SK-N-SH treated with all-trans-retinoic acid at 6 μM for 48 hours (cell line): ENCODE data around the gene AREG.

Source experiments
- ATAC-seq: fragments of 200-7000 bp; cut with Tn5 transposase; 3 replicates; pipeline ENCODE4 v1.9.1; 2020; ENCODE audit warnings: mild to moderate bottlenecking, moderate library complexity
- ARNTL ChIP-seq: fragments of 450-650 bp; formaldehyde crosslinking; IDR thresholded peaks from 2 replicates; pipeline ENCODE4 v1.5.0; 2020; ENCODE audit warnings: low read depth, mild to moderate bottlenecking, moderate library complexity, borderline replicate concordance
- BACH2 ChIP-seq: fragments of 250-450 bp; sonication (Bioruptor Pico); IDR thresholded peaks from 2 replicates; pipeline ENCODE4 v1.9.0; 2021; ENCODE audit warnings: mild to moderate bottlenecking, borderline replicate concordance
- CREB5 ChIP-seq: fragments of 250-450 bp; sonication (Bioruptor Pico); IDR thresholded peaks from 2 replicates; pipeline ENCODE4 v1.5.1; 2020; ENCODE audit warnings: low read depth, mild to moderate bottlenecking, moderate library complexity
- CSRNP3 ChIP-seq: fragments of 250-450 bp; sonication (Bioruptor Pico); IDR thresholded peaks from 2 replicates; pipeline ENCODE4 v1.5.1; 2021; ENCODE audit warnings: mild to moderate bottlenecking, moderate library complexity
- ESRRG ChIP-seq: fragments of 250-450 bp; sonication (Bioruptor Pico); IDR thresholded peaks from 2 replicates; pipeline ENCODE4 v1.6.1; 2021; ENCODE audit warnings: mild to moderate bottlenecking
- ISL1 ChIP-seq: fragments of 250-450 bp; sonication (Bioruptor Pico); IDR thresholded peaks from 2 replicates; pipeline ENCODE4 v2.1.2; 2022; ENCODE audit warnings: mild to moderate bottlenecking, moderate library complexity
- OSR1 ChIP-seq: fragments of 250-450 bp; sonication (Bioruptor Pico); IDR thresholded peaks from 2 replicates; pipeline ENCODE4 v1.8.0; 2022; ENCODE audit warnings: moderate library complexity, mild to moderate bottlenecking, inconsistent platforms
- PATZ1 ChIP-seq: fragments of 250-450 bp; sonication (Bioruptor Pico); IDR thresholded peaks from 2 replicates; pipeline ENCODE4 v1.8.0; 2020; ENCODE audit warnings: mild to moderate bottlenecking, moderate library complexity, borderline replicate concordance
- PPARA ChIP-seq: fragments of 250-450 bp; sonication (Bioruptor Pico); IDR thresholded peaks from 2 replicates; pipeline ENCODE4 v1.5.0; 2020; ENCODE audit warnings: mild to moderate bottlenecking, borderline replicate concordance
- RARB ChIP-seq: fragments of 250-450 bp; sonication (Bioruptor Pico); IDR thresholded peaks from 2 replicates; pipeline ENCODE4 v1.8.0; 2021; ENCODE audit warnings: mild to moderate bottlenecking, moderate library complexity
- SNAI2 ChIP-seq: fragments of 250-450 bp; sonication (Bioruptor Pico); IDR thresholded peaks from 2 replicates; pipeline ENCODE4 v1.5.0; 2020; ENCODE audit warnings: mild to moderate bottlenecking, moderate library complexity
- TCF4 ChIP-seq: fragments of 250-450 bp; sonication (Bioruptor Pico); IDR thresholded peaks from 2 replicates; pipeline ENCODE4 v1.8.0; 2021; ENCODE audit warnings: mild to moderate bottlenecking, moderate library complexity, borderline replicate concordance
- TOX ChIP-seq: fragments of 250-450 bp; sonication (Bioruptor Pico); IDR thresholded peaks from 2 replicates; pipeline ENCODE4 v1.8.0; 2021; ENCODE audit warnings: mild to moderate bottlenecking, moderate library complexity, borderline replicate concordance
- TSHZ2 ChIP-seq: fragments of 250-450 bp; sonication (Bioruptor Pico); IDR thresholded peaks from 2 replicates; pipeline ENCODE4 v1.5.0; 2020; ENCODE audit warnings: mild to moderate bottlenecking, moderate library complexity
- ZC3H10 ChIP-seq: fragments of 250-450 bp; sonication (Bioruptor Pico); IDR thresholded peaks from 2 replicates; pipeline ENCODE4 v1.5.1; 2021; ENCODE audit warnings: mild to moderate bottlenecking, moderate library complexity
- ZFP3 ChIP-seq: fragments of 250-450 bp; sonication (Bioruptor Pico); IDR thresholded peaks from 2 replicates; pipeline ENCODE4 v1.5.0; 2020; ENCODE audit warnings: mild to moderate bottlenecking, moderate library complexity
- ZFP30 ChIP-seq: fragments of 450-650 bp; formaldehyde crosslinking; IDR thresholded peaks from 2 replicates; pipeline ENCODE4 v1.5.0; 2022; ENCODE audit warnings: mild to moderate bottlenecking, moderate library complexity
- ZNF565 ChIP-seq: fragments of 450-650 bp; formaldehyde crosslinking; conservative IDR thresholded peaks from 2 replicates; pipeline ENCODE4 v1.5.0; 2020; ENCODE audit warnings: low read depth, mild to moderate bottlenecking, moderate library complexity
- ZNF8 ChIP-seq: fragments of 450-650 bp; formaldehyde crosslinking; IDR thresholded peaks from 2 replicates; pipeline ENCODE4 v1.5.0; 2020; ENCODE audit warnings: mild to moderate bottlenecking, moderate library complexity

AREG gene

GRCh38 chr4:74424111-74424510, 20.8 kb upstream of the AREG start (continued):
- no peak for TF ChIP-seq TSHZ2 (CRISPR knock-in tag)
- TF ChIP-seq ZC3H10 (CRISPR knock-in tag), result no peak

- no peak for ATAC-seq
- no peak for TF ChIP-seq ZC3H10 (CRISPR knock-in tag)
- TF ChIP-seq ZFP30, result no peak
- TF ChIP-seq SNAI2 (CRISPR knock-in tag), result no peak
Measured at GRCh38 chr4:74426101-74426500, 18.8 kb upstream of the AREG start.

GRCh38 chr4:74428276-74428675, 16.7 kb upstream of the AREG start:
- TF ChIP-seq ISL1 (CRISPR knock-in tag) (no peak), ARNTL (CRISPR knock-in tag) (no peak), OSR1 (CRISPR knock-in tag) (no peak), PPARA (CRISPR knock-in tag) (no peak), SNAI2 (CRISPR knock-in tag) (no peak)
- TF ChIP-seq, all 23 proteins: peak for 0
- ATAC-seq, result no peak

GRCh38 chr4:74431113-74431826, 13.7 kb upstream of the AREG start:
- ATAC-seq, result no peak
- no peak for TF ChIP-seq ZFP30
- TF ChIP-seq ZFP3 (CRISPR knock-in tag), result no peak
- no peak for TF ChIP-seq SNAI2 (CRISPR knock-in tag)
- TF ChIP-seq TOX (CRISPR knock-in tag), result no peak
- no peak for TF ChIP-seq OSR1 (CRISPR knock-in tag)
- TF ChIP-seq ZNF565 (CRISPR knock-in tag), result no peak
- TF ChIP-seq PPARA (CRISPR knock-in tag), result no peak
- TF ChIP-seq BACH2 (CRISPR knock-in tag), result no peak

- no peak for ATAC-seq
Measured at GRCh38 chr4:74433043-74433442, 11.9 kb upstream of the AREG start.

More at GRCh38 chr4:74433043-74433442, 11.9 kb upstream of the AREG start:
- TF ChIP-seq TSHZ2 (CRISPR knock-in tag) (no peak), TCF4 (CRISPR knock-in tag) (no peak), ZNF8 (no peak), PATZ1 (CRISPR knock-in tag) (no peak), ZFP3 (CRISPR knock-in tag) (no peak), SNAI2 (CRISPR knock-in tag) (no peak), ESRRG (no peak), CREB5 (CRISPR knock-in tag) (no peak), PPARA (CRISPR knock-in tag) (no peak), ARNTL (CRISPR knock-in tag) (no peak), CSRNP3 (no peak), RARB (CRISPR knock-in tag) (no peak), ZNF565 (CRISPR knock-in tag) (no peak), OSR1 (CRISPR knock-in tag) (no peak)
- TF ChIP-seq, all 23 proteins: peak for 0
